IPS-11a (cell line): ENCODE measurements around the gene ETS2.

Source experiments
- H3K4me3 ChIP-seq: one replicate; pipeline ENCODE4 v1.5.1; 2013; ENCODE audit warnings: low read depth, low read length, control low read depth

Gene ETS2

DNA sequence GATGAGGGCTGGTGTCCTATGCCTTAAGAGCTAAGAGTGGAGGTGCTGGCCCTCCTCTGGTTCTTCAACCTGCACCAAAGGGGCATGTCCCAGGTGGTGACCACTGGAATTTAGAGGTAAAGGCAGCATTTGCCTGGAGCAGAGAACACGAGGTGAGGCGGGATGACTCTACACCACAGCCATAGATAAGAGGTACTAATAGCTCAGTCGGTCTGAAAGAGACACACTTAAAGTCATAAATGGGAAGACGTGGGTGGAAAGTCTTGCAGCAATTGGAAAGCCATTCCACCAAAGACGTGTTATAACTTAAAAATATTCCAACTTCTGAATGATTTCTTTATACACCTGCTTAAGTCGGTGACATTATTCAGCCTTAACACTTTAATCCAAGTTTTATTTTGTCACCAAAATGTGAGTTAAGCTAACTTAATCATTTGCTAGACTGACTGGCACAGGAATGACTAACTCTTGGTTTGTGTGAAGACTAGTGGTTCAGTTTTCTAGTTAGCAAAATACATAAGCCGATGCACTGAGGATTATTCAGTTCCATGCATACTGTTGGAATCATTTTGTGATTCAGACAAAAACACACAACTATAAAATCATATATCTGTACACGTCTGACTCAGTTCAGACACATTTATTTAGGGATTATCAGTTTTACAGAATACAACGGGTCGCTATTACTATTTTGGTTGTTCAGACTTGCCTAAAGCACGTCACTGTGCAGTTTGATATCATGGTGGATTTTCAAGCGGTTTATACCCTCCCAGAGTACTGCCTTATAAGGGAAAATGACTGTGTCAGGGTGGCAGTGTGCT is 4.6 kb upstream of the ETS2 start:
- no peak overlapping the region for H3K4me3 ChIP-seq

DNA sequence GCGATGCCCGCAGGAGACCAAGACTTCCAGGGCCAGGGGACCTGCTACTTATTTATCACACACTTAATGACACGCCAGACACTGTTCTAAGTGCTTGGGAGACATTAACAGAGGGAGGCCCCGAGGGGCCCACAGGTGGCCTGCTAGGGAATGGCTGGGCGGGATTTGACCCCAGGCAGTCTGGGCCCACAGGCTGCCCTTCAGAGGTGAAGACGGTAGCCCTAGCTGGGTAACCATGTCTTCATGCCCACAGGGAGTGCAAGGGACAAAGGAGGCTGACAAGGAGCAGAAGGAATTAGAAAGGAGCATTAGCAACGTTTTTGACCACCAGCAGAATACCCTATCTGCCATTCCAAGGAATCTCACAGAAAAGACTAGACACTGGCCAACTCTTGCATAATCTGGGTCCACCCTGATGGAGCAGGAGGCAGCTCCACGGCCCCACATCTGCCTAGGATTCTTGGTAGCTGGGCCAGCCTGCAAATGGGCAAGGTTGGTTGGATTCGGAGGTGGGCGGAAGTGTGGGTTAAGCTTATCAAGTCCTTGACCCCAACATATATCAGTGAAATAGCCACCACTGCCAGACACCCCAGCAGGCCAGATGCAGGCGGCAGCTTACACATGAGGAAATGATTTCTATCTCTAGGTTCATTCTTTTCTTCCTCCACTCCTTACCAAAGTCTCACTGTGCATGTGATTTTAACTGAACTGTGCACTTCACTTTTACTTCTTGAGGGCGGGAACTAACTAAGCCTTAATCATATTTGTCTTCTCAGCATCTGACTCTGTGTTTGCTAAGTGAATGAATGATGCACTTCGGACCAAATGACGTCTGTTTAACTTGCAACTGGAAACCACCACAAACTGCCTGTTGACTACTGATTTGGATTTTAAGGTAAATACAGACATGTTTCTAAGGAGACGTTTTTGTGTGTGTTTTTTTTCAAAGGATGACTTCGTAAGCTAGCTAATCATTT is 3.4 kb upstream of the ETS2 start:
- no peak overlapping the region for H3K4me3 ChIP-seq

DNA sequence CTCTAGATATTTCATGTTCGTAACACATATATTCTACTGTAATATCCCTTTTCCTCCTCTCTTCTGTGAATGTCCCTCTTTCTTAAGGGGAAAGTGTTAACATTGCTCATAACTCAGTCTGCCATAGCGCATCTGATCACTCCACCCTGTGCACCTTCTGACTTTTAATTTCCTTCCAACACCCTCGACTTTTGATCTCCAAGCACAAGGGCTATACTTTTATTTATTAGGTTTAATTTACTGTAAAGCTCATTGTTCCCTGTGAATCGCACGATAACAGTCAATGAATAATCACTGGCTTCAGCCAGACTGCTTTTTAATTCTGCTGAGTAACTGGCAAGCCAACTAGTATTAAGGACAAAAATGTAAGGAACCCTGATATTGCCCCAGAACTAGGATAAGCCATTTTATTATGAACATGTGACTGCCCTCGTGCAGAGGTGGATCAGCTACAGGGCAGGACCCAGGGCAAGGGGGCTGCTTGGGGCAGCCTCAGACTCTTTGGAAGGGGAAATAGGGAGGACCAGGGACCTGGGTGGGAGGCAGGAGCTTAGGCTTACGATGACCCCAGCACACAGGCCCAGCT is 2.6 kb upstream of the ETS2 start:
- no peak overlapping the region for H3K4me3 ChIP-seq

DNA sequence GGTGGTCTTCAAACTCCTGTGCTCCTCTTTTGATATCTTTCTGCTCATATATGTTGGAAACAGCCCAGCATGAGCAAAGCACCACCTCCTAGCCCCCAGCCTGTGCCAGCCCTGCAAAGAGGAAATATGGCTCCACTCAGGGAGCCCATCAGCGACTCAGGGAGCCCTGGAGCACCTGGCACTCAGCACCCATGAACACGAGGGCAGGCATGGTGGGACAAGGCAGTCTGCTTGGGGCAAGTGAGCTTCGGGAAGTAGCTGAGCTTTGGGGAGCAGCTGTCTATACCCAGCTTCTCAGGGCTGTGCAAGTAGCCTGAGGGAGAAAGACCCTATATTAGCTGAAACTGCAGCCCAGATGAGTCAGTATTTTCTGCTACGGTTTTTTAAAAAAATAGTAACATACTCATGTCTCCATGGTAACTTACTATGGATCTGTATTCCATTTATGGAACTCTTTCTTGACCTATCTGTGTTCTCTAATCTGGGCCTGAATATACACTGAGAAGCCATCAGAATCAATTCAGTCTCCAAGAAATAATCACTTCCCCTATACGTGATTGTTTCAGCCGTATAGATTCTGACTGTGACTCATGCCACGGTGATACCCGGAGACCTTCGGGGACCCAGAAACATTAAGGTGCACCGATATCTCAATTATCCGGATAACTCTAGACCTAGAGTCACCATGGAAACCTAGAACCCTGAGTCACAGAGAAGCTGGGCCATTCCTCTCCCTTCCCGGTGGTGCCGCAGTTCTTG is 1.5 kb upstream of the ETS2 start:
- no peak overlapping the region for H3K4me3 ChIP-seq

DNA sequence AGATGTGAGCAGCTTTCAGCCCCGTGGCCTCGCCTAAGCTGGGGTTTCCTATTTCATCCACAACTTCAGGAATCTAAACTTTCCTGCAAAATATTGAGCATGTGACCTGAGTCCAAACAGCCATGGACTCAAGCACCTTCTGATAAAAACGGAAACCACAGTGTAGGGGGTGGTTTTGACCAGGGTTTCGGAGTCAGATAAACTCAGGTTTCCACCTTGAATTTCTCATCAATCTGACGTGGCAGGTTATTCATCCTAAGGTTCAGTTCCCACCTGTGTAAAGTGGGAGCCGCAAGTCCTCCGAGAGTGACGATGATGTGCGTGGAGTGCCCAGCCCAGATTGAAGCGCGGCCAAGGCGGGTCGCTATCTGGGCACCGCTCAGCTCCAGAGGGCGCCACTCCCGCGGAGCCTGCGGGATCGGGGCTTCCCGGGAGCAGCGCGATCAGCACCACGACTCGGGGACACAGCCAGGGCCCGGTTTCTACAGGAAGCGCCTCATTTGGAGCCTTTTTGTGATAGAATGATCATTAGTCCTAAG is 871 bp upstream of the ETS2 start:
- H3K4me3 ChIP-seq = peak overlapping the region; percentile 73

DNA sequence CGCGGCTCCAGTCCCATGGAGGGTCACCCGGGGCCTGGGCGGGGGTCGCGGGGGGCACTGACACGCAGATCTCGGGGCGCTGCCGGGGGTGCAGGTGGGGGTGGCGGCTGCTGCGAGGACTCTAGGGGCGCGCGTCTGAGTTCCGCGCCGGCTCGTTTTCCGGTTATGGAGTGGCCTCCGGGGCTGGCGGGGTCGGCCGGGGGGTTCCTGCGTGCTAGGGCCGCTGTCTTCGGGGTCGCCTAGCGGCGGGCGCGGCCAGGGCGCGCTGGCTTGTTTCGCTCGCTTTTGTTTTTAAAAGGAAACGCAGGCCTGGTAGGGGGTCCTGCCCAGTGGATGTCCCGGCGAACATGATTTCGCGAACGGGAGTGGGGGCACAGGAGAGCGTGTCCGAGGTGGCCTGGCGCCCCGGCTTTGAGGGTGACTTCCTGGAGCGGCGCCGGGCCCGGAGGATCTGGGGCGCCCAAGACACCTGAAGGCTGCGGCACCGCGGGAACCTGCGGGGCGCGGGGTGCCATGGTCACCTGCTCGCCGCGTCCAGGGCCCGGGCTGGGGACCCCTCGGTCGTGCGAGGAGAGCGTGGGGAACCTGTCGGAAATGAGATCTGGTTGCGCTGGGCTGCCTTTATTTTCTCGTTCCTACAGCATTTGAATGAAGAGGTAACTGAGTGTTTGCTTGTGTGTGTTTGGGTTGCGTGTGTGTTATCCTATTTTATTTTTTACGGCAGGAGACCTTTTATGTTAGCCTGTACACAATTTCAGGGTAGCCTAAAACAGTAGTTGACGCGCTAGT is 618 bp downstream of the ETS2 start:
- peak overlapping the region; percentile 73 for H3K4me3 ChIP-seq

DNA sequence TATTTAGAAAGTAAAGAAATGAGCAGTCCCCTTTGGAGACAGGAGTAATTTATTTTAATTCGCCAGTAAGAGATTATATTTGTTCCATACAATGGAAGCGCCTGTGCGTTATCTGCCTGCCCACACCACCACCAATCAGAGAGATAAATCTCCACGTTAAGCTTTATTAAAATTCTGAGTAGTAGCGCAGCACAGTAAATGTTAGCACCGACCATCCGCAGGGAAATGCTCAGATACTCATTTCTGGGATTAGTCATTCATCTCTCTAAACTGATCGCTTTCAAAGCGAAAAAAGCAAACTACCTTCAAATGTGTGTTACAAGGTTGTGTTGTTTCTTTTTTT is 1.2 kb downstream of the ETS2 start:
- H3K4me3 ChIP-seq = peak overlapping the region; percentile 73

DNA sequence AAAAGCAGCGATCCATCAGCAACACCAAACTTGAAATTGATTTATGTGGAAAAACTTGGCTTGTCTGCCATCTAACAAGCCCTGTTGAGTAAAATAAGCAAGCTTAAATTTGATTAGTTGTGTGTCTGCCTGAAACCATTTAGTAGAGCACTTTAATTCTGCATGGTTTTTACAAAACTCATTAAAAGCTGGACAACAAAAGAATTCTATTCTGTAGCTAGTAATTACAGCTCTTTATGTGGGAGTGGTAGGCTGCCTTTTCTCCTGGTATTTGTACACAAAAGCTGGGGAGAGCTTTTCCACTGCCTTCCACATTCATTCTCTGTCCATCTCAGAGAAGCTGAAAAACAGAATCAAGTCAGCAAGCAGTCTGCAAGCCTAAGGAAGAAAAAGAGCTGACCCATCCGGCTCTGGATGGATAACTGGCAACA is 1.7 kb downstream of the ETS2 start:
- H3K4me3 ChIP-seq = peak overlapping the region; percentile 73

DNA sequence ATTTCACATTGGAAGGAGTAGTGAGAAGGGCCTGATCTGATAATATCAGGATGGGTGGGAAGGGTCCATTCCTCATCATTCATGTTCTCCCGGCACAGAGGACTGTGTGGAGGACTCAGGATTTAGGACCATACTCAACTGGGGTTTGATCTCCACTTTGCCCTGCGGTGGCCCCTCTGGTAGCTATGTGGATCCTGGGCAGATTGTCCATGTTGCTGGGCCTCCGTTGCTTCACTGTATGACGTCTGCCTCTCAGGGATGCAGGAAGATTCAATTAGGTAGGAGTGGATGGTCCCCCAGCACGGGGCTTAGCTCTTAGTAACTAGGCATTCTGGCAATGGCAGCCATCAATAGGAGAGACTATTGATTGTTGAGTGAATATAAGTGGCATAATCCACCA is 2.3 kb downstream of the ETS2 start:
- no peak overlapping the region for H3K4me3 ChIP-seq

DNA sequence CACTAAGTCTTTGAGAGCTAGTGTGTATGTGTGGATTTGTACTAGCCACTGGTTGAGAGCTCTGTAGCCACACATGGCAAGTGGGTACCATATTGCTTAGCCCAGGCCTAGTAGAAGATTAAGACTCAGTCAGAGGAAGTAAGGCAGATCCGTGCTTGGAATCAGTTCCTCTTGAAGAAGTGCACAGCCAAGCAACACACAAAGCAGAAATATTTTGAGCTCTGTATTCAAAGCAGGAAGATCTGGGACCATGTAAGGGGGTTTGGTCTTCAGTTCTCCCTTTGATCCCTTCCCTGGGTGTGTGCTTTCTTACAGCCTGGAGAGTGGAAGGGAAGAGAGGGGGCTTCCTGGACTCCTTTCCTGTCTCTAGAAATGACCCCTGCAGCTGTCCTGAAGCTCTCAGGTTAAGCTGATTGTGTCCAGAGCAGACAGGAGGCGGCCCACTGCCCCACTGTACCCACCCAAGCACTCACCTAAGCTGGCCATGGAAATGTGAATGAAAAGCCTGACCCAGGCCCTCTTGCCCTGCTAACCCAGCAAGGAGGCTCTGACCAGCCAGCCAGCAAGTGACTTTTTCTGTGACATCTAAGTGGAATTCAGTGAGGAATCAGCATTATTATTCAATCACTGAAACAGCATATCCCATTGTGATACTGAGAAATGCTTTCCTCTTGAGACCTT is 3.6 kb downstream of the ETS2 start:
- no peak overlapping the region for H3K4me3 ChIP-seq

DNA sequence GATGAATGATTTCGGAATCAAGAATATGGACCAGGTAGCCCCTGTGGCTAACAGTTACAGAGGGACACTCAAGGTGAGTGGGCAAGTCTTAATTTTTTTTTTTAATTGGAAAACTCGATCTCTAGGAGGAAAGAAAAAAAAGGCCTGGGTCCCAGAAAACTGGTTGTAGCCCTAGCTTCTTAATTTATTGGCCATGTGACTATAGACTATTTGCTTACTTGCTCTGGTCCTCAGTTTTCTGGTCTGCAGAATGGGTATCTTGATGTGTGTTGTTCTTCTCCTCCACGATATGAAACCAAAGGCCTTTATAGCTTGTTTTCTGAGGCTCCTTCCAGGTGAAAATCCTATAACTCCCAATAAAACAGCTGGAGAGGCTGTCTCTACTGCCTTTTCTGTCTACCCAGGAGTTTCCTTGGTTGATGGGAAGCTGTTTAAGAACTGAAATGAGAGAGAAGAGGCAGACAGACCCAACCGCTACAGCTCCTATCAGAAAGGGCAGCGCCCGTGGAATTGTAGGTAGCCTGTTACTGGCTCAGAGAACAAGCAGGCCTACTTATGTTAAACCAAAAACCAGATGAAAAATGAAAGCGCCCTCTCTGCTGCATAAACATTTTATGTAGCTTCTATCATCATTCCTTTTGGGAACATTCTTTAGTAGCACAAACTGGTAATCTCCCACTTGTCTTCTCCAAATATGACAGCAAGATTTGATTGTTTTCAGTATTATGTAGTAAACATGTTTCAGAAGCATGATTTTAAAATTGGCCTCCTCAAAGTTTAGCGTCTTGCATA is 4.5 kb downstream of the ETS2 start:
- H3K4me3 ChIP-seq = no peak overlapping the region

DNA sequence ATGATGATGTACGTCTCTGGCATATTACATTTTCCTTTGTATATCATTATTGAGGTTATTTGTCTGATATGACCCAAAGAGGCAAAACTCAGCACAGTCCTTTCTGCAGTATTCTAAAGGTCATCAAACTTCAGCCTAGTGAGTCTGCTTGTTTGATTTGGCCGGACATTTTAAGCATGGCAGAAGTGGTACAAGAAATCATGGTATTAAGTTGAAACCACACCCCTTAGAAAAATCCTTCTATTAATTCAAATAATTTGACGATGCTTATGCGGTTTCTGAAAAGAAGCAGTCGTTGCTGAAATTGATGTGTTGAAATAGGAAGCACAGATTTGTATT is 5.1 kb downstream of the ETS2 start:
- no peak overlapping the region for H3K4me3 ChIP-seq

DNA sequence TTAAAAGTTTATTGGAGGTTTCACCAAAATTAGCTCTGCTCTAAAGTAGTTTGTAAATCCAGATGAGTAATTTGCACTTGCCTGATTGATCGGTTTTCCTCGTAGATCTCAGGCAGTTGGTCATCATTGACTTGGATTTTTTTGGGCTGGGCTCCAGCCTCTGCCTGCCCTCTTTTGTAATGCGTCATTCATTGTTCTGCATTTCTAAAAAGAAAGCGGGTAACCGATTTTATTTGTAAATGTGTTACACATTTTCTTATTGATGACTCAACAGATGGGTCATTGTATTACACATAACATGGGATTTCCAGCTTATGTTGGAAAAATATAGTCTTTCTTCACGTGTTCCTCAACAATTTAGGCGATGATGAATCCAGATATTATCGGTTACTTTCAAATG is 5.5 kb downstream of the ETS2 start:
- no peak overlapping the region for H3K4me3 ChIP-seq

DNA sequence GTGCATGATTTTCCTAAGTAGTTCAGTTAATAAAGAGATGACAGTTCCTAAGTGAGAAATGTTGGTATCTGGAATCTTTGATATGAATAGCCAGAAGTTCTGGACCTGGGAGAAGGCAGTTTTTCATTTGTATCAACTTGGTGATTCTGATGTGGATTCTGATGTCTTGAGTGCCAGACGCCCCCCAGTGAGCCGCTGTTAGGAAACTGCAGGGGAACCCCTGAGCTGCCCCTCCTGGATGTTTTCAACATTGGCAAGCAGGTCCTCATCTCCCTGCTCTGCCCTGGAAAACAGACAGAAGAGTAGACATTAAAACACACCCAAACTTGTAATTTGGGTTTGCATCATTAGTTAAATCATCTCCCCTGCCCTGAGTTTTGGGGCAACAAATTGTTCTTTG is 7.4 kb downstream of the ETS2 start:
- no peak overlapping the region for H3K4me3 ChIP-seq

DNA sequence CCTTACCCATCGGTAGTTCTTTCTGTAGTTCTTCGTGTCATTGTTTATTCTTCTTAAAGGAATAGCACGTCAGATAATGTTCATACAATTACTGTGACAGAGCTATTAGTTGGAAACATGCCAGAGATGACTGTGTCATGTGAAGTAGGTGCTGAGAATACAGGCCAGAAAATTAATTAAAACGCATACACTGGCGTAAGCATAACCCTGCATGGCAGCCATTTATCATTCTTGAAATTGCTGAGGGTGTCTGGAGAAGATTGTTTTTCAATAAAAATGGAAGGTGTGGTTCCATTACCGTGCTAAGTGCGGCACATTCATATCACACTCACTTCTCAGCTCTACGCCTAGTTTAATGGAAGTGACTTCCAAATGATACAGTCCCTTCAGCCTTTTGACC is 7.8 kb downstream of the ETS2 start:
- H3K4me3 ChIP-seq = no peak overlapping the region

DNA sequence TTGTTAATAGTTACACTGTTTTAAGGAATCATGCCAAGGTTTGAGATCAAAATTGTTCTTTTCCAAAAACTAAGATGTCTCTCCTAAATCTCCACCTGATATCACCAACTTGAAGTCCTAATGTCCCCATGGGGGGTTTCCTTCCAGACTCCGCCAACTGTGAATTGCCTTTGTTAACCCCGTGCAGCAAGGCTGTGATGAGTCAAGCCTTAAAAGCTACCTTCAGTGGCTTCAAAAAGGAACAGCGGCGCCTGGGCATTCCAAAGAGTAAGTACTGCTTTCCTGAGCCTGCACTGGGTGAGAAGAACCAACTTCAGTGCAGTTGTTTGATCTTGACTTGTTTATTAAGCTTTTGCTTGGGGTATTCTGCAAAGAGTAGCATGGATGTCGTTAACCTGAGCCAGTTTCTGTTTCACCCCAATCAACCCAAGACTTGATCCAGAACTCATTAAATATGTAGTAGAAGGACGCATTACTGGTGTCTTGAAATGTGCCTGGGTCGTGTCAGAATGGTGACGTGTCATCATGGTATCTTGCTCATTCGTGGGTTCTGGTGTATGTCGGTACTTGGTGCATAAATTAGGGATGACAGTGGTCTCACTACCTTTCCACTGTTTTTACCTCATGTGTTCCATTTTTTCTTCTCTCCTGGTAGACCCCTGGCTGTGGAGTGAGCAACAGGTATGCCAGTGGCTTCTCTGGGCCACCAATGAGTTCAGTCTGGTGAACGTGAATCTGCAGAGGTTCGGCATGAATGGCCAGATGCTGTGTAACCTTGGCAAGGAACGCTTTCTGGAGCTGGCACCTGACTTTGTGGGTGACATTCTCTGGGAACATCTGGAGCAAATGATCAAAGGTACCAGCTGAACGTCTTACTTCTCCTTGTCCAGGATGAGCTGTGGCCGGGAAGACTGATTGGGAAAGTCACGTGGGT is 8.7 kb downstream of the ETS2 start:
- H3K4me3 ChIP-seq = no peak overlapping the region

DNA sequence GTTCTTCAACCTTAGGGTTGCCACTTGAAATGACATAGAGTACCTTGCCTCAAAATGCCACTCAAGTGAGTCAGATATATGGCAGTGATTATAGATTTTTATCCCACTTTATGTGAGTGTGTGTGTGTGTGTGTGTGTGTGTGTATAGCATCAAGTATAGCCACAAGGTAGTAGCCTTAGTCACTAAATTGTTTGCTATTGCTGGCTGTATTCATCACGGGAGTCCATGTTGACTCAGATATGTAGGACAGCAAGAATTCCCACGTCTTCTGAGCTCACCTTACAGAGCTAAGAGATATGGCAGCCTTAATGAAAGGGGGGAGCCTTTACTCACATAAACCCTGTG is 9.3 kb downstream of the ETS2 start:
- no peak overlapping the region for H3K4me3 ChIP-seq
